ENCODE results near the gene SNN. TPM values are rescaled to one million over a fixed set of nuclear protein-coding genes. Genes with fewer than 3 reads are reported as not detected.

The SNN gene
- total RNA-seq, 1 donor from 2014 or later = 11.2 TPM

GRCh38 chr16:11687601-11688519, 19.6 kb downstream of the SNN start:
- no peak for TF ChIP-seq CTCF (conservative IDR thresholded peaks at IDR 0.05; ENCODE audit: low read depth, low read length)
- no peak for DNase-seq (ENCODE audit: low read depth)
- no peak overlapping the region for H3K4me3 ChIP-seq (ENCODE audit: low read depth, low read length)

- H3K4me3 ChIP-seq (ENCODE audit: low read depth, low read length) = no peak overlapping the region
- TF ChIP-seq CTCF (conservative IDR thresholded peaks at IDR 0.05; ENCODE audit: low read depth, low read length) = no peak
- DNase-seq (ENCODE audit: low read depth) = no peak
These were observed 20.2 kb downstream of the SNN start for GRCh38 chr16:11688520-11688886.

- DNase-seq (ENCODE audit: low read depth) = no peak
- no peak overlapping the region for H3K4me3 ChIP-seq (ENCODE audit: low read depth, low read length)
- TF ChIP-seq CTCF (conservative IDR thresholded peaks at IDR 0.05; ENCODE audit: low read depth, low read length) = no peak
These were observed 21.0 kb downstream of the SNN start for GRCh38 chr16:11689031-11689840.

- DNase-seq (ENCODE audit: low read depth) = no peak
- no peak overlapping the region for H3K4me3 ChIP-seq (ENCODE audit: low read depth, low read length)
- TF ChIP-seq CTCF (conservative IDR thresholded peaks at IDR 0.05; ENCODE audit: low read depth, low read length) = no peak
These were observed 23.0 kb downstream of the SNN start for GRCh38 chr16:11691235-11691634.

- H3K4me3 ChIP-seq (ENCODE audit: low read depth, low read length) = no peak overlapping the region
- no peak for TF ChIP-seq CTCF (conservative IDR thresholded peaks at IDR 0.05; ENCODE audit: low read depth, low read length)
- no peak for DNase-seq (ENCODE audit: low read depth)
These were observed 23.5 kb downstream of the SNN start for GRCh38 chr16:11691771-11692170.

GRCh38 chr16:11692171-11692570, 23.9 kb downstream of the SNN start:
- no peak for DNase-seq (ENCODE audit: low read depth)
- TF ChIP-seq CTCF (conservative IDR thresholded peaks at IDR 0.05; ENCODE audit: low read depth, low read length) = no peak
- no peak overlapping the region for H3K4me3 ChIP-seq (ENCODE audit: low read depth, low read length)

Measured in epithelial cell of proximal tubule (primary cell).